Measurements from ENCODE around the gene ISCA2. TPM values are rescaled to one million over a fixed set of nuclear protein-coding genes. Genes with fewer than 3 reads are reported as not detected.
"Not testable (repeated sequence)": the region's sequence is repeated elsewhere in the genome, so short reads cannot be mapped to it uniquely, and the experiment has no call there.

The ISCA2 gene
- total RNA-seq, 1 donor from 2014 or later: 33.4 TPM

DNA sequence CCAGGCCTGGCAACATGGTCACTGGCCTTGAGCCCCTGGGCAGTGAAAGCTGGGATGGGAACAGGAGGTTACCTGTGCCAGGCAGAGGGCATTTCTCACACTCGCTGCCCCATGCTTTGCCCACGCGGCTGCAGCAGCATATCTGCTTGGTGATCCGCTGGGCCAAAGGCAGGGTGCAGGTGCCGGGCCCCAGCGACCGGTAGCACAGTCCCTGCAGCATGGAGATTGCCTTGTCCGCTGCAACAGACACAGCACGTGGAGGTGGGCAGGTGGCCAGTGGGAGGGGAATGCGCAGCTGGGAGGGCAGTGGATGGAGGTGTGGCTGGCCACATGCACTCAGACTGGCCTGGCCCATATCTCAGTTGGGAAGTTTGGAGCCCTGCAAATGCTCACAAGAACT is 35.3 kb downstream of the ISCA2 start:
- Mint-ChIP-seq H3K27ac (no peak overlapping the region), H3K9me3 (no peaks in the 10 kb centered on the region), H3K27me3 (no peaks in the 10 kb centered on the region), H3K36me3 (no peaks in the 10 kb centered on the region), H3K4me3 (no peak overlapping the region), H3K4me1 (ENCODE audit: unreplicated experiment) (peaks cover 5% of the 10 kb centered on the region)
- DNase-seq (ENCODE audit: extremely low spot score, unreplicated experiment): no peak
- TF ChIP-seq, protein P1, sequence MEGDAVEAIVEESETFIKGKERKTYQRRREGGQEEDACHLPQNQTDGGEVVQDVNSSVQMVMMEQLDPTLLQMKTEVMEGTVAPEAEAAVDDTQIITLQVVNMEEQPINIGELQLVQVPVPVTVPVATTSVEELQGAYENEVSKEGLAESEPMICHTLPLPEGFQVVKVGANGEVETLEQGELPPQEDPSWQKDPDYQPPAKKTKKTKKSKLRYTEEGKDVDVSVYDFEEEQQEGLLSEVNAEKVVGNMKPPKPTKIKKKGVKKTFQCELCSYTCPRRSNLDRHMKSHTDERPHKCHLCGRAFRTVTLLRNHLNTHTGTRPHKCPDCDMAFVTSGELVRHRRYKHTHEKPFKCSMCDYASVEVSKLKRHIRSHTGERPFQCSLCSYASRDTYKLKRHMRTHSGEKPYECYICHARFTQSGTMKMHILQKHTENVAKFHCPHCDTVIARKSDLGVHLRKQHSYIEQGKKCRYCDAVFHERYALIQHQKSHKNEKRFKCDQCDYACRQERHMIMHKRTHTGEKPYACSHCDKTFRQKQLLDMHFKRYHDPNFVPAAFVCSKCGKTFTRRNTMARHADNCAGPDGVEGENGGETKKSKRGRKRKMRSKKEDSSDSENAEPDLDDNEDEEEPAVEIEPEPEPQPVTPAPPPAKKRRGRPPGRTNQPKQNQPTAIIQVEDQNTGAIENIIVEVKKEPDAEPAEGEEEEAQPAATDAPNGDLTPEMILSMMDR (conservative IDR thresholded peaks at IDR 0.05): no peak

DNA sequence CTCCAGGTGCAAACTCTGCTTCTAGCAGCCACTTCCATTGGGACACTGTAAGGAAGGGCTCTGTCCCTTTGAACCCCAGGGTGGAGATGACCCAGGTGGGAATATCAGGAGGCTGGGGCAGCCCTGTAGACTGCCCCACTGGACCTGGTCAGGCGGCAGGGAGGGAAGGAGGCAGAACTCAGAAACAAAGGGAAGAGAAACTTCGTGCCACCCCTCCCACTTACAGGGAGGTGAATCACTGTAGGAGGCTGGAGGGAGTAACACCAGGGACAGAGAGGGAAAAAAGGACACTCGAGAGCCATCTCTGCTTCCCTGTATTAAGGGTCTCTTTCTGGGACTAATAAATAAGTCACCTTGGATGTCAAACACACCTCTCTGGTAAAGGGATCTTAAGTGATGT is 37.4 kb downstream of the ISCA2 start:
- Mint-ChIP-seq H3K4me1 (ENCODE audit: unreplicated experiment) (peaks cover 2% of the 10 kb centered on the region), H3K36me3 (no peaks in the 10 kb centered on the region), H3K27me3 (no peaks in the 10 kb centered on the region), H3K9me3 (no peaks in the 10 kb centered on the region), H3K27ac (no peak overlapping the region), H3K4me3 (no peak overlapping the region)
- TF ChIP-seq, protein P1 (conservative IDR thresholded peaks at IDR 0.05): no peak
- DNase-seq (ENCODE audit: extremely low spot score, unreplicated experiment): no peak

DNA sequence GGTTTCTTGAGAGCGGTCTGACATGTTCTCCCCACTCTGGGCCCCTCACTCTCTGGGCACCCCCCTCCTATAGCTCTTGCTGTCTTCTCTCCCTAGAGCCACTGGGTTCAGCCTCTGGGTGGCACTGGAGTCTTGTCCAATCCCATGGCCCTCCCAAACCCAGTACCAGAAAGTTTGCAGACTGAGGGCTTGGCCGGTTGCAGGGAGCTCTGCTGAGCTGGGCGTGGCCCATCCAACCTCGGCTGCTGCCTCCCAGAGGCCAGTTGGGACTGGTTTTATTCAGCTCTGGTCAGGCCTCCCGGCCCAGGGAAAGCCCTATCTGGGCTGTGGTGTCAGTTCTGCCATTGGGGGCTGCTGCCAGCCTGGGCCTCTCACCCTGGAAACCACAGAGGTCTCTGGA is 37.9 kb downstream of the ISCA2 start:
- Mint-ChIP-seq H3K27me3 (no peaks in the 10 kb centered on the region), H3K27ac (no peak overlapping the region), H3K36me3 (no peaks in the 10 kb centered on the region), H3K4me1 (ENCODE audit: unreplicated experiment) (peaks cover 6% of the 10 kb centered on the region), H3K4me3 (no peak overlapping the region), H3K9me3 (no peaks in the 10 kb centered on the region)
- TF ChIP-seq, protein P1 (conservative IDR thresholded peaks at IDR 0.05): no peak
- no peak for DNase-seq (ENCODE audit: extremely low spot score, unreplicated experiment)

DNA sequence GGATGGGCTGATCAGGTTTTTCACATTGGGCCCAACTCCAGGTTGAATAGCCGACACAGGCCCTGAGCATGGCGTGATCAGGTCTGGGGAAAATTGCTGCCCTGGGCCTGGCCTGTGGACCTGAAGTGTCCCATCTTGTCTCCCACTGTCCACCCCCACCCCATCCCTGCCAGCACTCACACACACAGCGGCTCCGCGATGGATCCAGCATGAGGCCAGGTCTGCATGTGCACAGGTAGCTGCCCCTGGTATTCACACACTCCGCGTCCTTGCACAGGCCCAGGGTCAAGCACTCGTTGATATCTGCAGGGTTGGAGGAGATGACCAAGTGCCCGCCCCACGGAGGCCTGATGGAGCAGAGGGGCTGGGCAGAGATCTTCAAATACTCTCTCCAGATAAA is 38.7 kb downstream of the ISCA2 start:
- no peaks in the 10 kb centered on the region for H3K27me3 Mint-ChIP-seq
- H3K27ac Mint-ChIP-seq: no peak overlapping the region
- H3K4me3 Mint-ChIP-seq: no peak overlapping the region
- peaks cover 6% of the 10 kb centered on the region for H3K4me1 Mint-ChIP-seq (ENCODE audit: unreplicated experiment)
- TF ChIP-seq, protein P1 (conservative IDR thresholded peaks at IDR 0.05): no peak
- H3K9me3 Mint-ChIP-seq: no peaks in the 10 kb centered on the region
- no peak for DNase-seq (ENCODE audit: extremely low spot score, unreplicated experiment)
- H3K36me3 Mint-ChIP-seq: no peaks in the 10 kb centered on the region

DNA sequence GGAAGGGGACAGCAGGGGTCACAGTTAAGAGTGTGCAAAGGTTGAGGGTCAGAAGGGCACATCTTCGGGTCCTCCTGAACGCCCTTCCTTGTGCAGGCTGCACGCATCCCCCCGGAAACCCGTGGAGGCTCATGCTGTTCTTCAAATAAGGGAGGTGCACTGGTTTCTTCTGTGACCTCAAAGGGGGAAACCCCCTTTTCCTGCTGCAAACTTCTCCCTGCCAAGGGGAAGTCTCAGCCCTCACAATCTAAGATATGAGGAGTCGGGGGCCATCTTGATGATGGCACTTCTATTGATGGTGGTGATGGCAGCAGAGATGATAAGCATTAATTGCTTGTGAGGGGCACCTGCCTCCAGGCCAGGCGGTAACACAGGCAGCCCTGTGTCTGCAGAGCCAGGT is 40.0 kb downstream of the ISCA2 start:
- H3K9me3 Mint-ChIP-seq: no peaks in the 10 kb centered on the region
- H3K36me3 Mint-ChIP-seq: no peaks in the 10 kb centered on the region
- DNase-seq (ENCODE audit: extremely low spot score, unreplicated experiment): no peak
- TF ChIP-seq, protein P1 (conservative IDR thresholded peaks at IDR 0.05): no peak
- peaks cover 6% of the 10 kb centered on the region for H3K4me1 Mint-ChIP-seq (ENCODE audit: unreplicated experiment)
- no peak overlapping the region for H3K4me3 Mint-ChIP-seq
- H3K27me3 Mint-ChIP-seq: no peaks in the 10 kb centered on the region
- no peak overlapping the region for H3K27ac Mint-ChIP-seq

DNA sequence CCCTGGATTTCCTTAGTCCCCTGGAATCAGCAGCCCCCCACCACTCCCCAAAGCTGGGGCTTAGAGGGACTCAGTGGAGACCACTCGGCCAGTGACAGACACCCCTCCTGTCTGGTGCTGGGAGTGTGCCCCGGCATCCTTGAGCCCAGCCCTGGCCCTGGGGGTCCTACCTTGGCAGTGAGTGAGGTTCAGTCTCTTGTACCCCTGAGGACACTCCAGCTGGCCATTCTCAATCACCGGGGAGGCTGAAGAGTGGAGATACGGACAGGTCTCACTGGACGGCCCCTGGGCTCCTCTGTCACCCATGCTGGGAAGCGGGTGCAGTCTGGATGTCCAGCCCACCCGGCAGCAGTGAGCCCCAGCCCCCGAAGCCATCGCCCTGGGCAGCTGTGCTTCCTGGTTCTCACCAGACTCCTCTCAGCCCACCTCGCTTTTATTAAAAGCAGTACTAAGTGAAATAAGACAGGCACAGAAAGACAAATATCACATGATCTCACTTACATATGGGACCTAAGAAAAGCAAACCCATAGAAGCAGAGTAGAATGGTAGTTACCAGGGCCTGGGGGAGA is 42.3 kb downstream of the ISCA2 start:
- H3K36me3 Mint-ChIP-seq: no peaks in the 10 kb centered on the region
- H3K27me3 Mint-ChIP-seq: no peaks in the 10 kb centered on the region
- no peak overlapping the region for H3K4me3 Mint-ChIP-seq
- H3K9me3 Mint-ChIP-seq: no peaks in the 10 kb centered on the region
- peaks cover 6% of the 10 kb centered on the region for H3K4me1 Mint-ChIP-seq (ENCODE audit: unreplicated experiment)
- no peak overlapping the region for H3K27ac Mint-ChIP-seq
- no peak for DNase-seq (ENCODE audit: extremely low spot score, unreplicated experiment)
- TF ChIP-seq, protein P1 (conservative IDR thresholded peaks at IDR 0.05): no peak

DNA sequence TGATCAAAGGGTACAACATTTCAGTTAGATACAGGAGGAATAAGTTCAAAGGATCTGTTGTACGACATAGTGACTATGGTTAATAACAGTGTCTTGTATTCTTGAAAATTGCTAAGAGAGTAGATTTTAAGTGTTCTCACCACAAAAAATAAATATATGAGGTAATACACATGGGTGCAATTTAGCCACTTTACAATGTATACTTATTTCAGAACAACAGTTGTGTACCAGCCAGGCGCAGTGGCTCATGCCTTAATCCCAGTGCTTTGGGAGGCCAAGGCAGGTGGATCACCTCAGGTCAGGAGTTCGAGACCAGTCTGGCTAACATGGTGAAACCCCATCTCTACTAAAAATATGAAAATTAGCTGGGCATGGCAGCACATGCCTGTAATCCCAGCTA is 42.8 kb downstream of the ISCA2 start:
- not testable (repeated sequence) for DNase-seq (ENCODE audit: extremely low spot score, unreplicated experiment); H3K4me3 Mint-ChIP-seq; H3K4me1 Mint-ChIP-seq (ENCODE audit: unreplicated experiment); H3K36me3 Mint-ChIP-seq; H3K27ac Mint-ChIP-seq; H3K27me3 Mint-ChIP-seq; H3K9me3 Mint-ChIP-seq

All from type B pancreatic cell (in vitro differentiated cells).